HG03460 (cell line): Measurements from ENCODE around the gene SERPINI1.

ENCODE experiments used
- ATAC-seq: cut with Tn5 transposase; IDR thresholded peaks from one replicate; pipeline ENCODE4 v1.9.1; 2021; ENCODE audit not compliant: unreplicated experiment

Gene SERPINI1

GRCh38 chr3:167735233-167736138, at the start of gene SERPINI1:
TSS of gene SERPINI1 (plus strand) at chr3:167735721. CDS start at chr3:167789129, 53,408 bp downstream.
- ATAC-seq, result peak; percentile 62

GRCh38 chr3:167691366-167691765, 44.2 kb upstream of the SERPINI1 start:
- peak; percentile 100 for ATAC-seq

GRCh38 chr3:167694121-167694520, 41.4 kb upstream of the SERPINI1 start:
- ATAC-seq, result no peak

- no peak for ATAC-seq
Observed at GRCh38 chr3:167700046-167700445, 35.5 kb upstream of the SERPINI1 start.

- ATAC-seq, result no peak
Observed at GRCh38 chr3:167700926-167701325, 34.6 kb upstream of the SERPINI1 start.

GRCh38 chr3:167705840-167706239, 29.7 kb upstream of the SERPINI1 start:
- no peak for ATAC-seq

- no peak for ATAC-seq
Observed at GRCh38 chr3:167709690-167710089, 25.8 kb upstream of the SERPINI1 start.

- ATAC-seq, result no peak
Observed at GRCh38 chr3:167710552-167710951, 25.0 kb upstream of the SERPINI1 start.

GRCh38 chr3:167711439-167711838, 24.1 kb upstream of the SERPINI1 start:
- no peak for ATAC-seq

- ATAC-seq, result no peak
Observed at GRCh38 chr3:167712445-167712844, 23.1 kb upstream of the SERPINI1 start.

- no peak for ATAC-seq
Observed at GRCh38 chr3:167714871-167715270, 20.6 kb upstream of the SERPINI1 start.

GRCh38 chr3:167716920-167717319, 18.6 kb upstream of the SERPINI1 start:
- ATAC-seq, result no peak

- no peak for ATAC-seq
Observed at GRCh38 chr3:167718582-167718981, 16.9 kb upstream of the SERPINI1 start.

- ATAC-seq, result no peak
Observed at GRCh38 chr3:167723025-167723512, 12.5 kb upstream of the SERPINI1 start.

- ATAC-seq, result no peak
Observed at GRCh38 chr3:167723872-167724271, 11.6 kb upstream of the SERPINI1 start.

GRCh38 chr3:167728176-167728575, 7.3 kb upstream of the SERPINI1 start:
- ATAC-seq, result no peak

- ATAC-seq, result no peak
Observed at GRCh38 chr3:167728632-167729323, 6.7 kb upstream of the SERPINI1 start.

- ATAC-seq, result no peak
Observed at GRCh38 chr3:167729591-167729990, 5.9 kb upstream of the SERPINI1 start.

GRCh38 chr3:167731393-167731792, 4.1 kb upstream of the SERPINI1 start:
- ATAC-seq, result no peak

GRCh38 chr3:167732313-167733065, 3.0 kb upstream of the SERPINI1 start:
- ATAC-seq, result no peak

GRCh38 chr3:167733961-167734497, 1.5 kb upstream of the SERPINI1 start:
- no peak for ATAC-seq
